Hematopoietic multipotent progenitor cell treated with erythropoietin and hydrocortisone succinate and interleukin-3 and kit ligand, for 4 days (in vitro differentiated cells): ENCODE measurements around the gene APBA2.

ENCODE experiments used
- DNase-seq: peaks from one replicate; pipeline ENCODE4 v3.0.0-alpha.2; 2015

Gene APBA2

DNA sequence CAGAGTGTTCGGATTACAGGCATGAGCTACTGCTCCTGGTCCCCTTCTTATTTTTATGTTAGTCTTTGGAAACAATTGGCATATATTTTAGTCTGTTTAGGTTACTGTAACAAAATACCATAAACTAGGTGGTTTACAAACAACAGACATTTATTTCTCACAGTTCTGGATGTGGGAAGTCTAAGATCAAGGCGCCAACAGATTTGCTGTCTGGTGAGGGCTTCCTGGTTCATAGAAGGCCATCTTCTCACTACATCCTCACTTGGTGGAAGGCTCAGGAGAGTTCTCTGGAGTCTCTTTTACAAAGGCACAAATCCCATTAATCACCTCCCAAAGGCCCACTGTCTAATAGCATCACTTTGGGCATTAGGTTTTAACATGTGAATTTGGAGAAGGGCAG, 101.0 kb downstream of the APBA2 start:
- DNase-seq, result no peak

- no peak for DNase-seq
These were observed 101.6 kb downstream of the APBA2 start for GRCh38 chr15:28987337-28987736.

- peak; percentile 73 for DNase-seq
These were observed 103.6 kb downstream of the APBA2 start for GRCh38 chr15:28989239-28989830.

DNA sequence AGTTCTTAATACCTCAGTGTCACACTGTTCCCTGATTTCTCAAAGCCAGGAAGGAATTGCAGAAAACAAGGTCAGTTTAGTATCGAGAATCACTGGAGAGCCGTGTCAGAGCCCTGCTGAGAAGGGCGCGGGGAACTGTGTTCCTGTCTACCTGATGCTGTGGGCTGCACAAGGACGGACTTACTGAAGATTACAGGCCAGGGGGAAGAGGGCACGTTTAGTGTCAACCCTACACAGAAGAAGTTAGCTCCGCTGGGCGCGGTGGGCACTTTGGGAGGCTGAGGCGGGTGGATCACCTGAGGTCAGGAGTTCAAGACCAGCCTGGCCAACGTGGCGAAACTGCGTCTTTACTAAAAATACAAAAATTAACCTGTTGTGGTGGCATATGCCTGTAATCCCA, 104.1 kb downstream of the APBA2 start:
- no peak for DNase-seq

GRCh38 chr15:28990390-28990789, 104.6 kb downstream of the APBA2 start:
- DNase-seq, result no peak

GRCh38 chr15:28991236-28992171, 105.7 kb downstream of the APBA2 start:
- no peak for DNase-seq

GRCh38 chr15:28992336-28992864, 106.6 kb downstream of the APBA2 start:
- no peak for DNase-seq

GRCh38 chr15:28993051-28993719, 107.4 kb downstream of the APBA2 start:
- DNase-seq, result no peak

GRCh38 chr15:28993720-28994053, 107.9 kb downstream of the APBA2 start:
- DNase-seq, result no peak

- no peak for DNase-seq
These were observed 108.5 kb downstream of the APBA2 start for GRCh38 chr15:28994142-28994830.

DNA sequence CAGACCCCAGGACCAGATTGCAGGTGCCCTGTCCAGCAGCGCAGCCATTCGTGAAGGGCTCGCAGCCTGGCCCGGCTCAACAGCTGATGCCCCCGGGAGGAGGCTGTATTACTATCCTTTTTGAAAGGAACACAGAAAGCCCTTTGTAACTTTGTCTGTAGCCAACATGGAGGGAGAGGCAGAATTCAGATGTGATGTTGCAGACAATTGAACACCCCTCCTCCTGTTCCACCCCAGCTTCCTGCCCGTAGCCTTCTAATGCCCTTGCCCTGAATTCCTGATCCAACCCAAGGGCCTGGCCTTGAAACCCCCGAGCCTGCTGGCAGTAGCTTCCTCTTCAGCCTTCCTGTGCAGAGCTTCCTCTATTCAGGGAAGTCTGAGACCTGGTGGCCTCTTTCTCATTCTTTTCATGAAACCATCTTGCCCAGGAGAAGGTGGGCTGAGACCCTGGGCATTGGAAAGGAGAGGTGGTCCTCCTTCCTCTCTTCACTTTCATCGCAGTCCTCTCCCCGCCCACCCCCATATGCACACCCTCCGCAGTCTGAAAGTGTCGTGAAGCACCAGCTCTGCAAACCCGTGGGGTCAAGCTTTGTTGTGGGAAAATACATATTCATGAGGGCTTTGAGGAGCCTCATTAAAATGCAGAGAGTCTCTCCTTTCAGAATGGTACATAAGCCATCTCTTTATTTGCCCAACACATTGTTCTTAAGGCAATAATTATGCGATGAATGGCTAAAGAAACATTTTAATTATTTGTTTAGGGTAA, 109.2 kb downstream of the APBA2 start:
- peak; percentile 57 for DNase-seq

DNA sequence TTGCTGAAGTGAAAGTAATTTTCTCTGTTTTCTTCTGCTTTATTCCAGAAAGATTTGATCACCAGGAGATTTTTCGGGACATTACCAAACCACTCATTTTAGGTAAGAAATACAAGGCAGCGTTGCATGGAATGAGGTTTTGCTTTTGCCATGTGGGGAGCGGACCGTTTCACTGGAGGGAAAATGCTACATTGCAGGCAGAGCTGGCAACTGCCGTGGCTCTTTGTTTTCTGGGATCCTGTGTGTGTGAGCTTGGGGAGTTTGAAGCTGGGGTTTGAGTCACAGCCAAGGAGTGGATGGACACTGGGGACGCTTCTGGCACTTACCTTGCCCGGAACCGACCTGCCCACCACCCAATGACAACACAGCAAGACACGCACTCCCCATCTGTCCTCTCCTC, 109.9 kb downstream of the APBA2 start:
- no peak for DNase-seq

DNA sequence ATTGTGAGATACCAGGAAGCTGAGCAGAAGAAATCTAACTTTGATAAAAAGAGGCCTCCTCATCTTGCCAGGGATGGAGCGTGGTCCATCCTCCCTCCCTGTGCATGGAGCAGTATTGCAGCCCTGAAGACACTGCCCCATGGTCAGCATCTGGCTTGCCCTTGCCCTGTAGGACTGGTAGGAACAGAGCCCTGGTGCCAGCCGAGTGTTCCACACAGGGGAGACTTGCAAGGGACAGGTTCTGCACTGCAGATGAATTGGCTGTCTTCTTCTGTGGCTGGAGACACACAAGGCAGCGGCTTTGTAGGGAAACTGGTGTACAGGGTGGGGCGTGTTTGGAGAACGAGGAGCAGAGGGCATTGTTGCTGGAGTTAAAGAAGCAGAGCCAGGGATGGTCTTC, 110.5 kb downstream of the APBA2 start:
- DNase-seq, result no peak

GRCh38 chr15:28996953-28997352, 111.2 kb downstream of the APBA2 start:
- DNase-seq, result no peak

- no peak for DNase-seq
These were observed 112.0 kb downstream of the APBA2 start for GRCh38 chr15:28997791-28998190.

DNA sequence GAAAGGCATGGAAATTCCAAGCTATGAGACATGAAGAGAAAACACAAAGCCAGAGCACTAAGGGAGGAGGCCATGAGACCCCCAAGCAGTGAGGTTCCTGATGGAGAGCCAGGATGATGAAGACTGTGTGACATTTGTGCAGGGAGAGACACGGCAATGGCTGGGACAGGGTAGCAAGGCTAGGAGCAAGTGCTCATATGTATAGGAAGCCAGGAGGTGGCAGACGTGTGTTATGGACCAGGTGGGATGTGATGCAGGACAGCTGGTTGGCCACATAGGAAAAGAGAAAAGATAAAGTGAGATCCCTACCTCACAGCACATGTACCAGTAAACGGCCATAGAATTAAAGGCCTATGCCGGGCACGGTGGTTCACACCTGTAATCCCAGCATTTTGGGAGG, 112.7 kb downstream of the APBA2 start:
- no peak for DNase-seq

DNA sequence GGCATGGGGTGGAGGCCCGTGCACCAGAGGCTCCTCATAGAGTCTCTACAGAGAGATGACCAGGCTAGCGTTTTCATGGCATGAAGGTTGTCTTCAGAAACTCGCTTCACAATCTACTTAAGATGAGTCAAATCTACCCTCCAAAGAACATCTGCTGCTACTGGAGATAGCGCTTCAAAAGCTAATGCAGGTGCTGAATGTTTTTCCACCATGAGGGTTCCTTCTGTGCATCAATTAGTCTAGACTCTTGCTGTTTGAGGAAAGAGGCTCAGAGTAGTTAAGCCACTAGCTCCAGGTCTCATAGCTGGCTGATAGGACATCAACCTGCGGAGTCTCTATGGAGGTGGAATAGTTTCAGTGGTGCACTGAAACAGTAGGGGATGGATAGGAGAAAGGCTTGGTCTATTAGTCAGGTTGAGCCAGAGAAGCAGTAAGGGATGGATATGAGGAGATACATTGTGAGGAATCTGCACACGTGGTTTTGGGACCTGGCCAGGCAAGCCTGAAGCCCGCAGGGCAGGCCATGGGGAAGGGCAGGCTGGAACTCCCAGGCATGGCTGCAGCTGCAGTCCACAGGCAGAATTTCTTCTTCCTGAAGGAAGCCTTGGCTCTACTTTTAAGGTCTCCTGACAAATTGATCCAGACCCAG, 117.5 kb downstream of the APBA2 start:
- DNase-seq, result no peak

GRCh38 chr15:29003840-29004233, 118.1 kb downstream of the APBA2 start:
- no peak for DNase-seq

DNA sequence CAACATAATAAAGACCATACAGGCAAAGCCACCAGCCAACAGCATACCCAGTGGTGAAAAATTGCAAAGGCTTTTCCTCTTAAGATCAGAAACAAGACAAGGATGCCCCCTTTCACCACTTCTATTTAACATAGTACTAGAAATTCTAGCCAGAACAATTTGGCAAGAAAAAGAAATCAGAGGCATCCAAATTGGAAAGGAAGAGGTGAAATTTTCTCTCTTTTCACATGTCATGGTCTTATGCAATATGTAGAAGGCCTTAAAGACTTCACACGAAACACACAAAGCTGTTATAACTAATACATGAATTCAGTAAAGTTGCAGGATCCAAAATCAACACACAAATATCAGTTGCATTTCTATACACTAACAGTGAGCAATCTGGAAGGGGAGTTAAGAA, 120.2 kb downstream of the APBA2 start:
- DNase-seq, result no peak

- DNase-seq, result no peak
These were observed 123.1 kb downstream of the APBA2 start for GRCh38 chr15:29008846-29009245.

DNA sequence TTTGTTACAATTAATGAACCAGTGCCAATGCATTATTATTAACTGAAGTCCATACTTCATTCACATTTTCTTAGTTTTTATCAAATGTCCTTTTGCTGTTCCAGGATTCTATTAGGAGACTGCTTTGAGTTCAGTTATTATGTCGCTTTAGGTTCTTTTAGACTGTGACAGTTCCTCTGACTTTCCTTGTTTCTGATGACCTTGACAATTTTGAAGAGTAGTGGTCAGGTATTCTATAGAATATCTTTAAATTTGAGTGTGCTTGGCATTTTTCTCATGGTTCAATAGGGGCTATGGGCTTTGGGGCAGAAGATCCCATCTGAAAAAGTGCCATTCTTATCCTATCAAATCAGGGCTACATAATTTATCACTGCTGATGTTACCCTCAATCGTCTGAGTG, 126.3 kb downstream of the APBA2 start:
- no peak for DNase-seq

- DNase-seq, result no peak
These were observed 128.7 kb downstream of the APBA2 start for GRCh38 chr15:29014493-29014892.
